NCI-H69 (cell line): ENCODE measurements around the gene AVEN.

ENCODE experiments used
- DNase-seq: peaks from one replicate; lab custom pipeline; 2025; lab: John Stamatoyannopoulos, UW

Gene AVEN

DNA sequence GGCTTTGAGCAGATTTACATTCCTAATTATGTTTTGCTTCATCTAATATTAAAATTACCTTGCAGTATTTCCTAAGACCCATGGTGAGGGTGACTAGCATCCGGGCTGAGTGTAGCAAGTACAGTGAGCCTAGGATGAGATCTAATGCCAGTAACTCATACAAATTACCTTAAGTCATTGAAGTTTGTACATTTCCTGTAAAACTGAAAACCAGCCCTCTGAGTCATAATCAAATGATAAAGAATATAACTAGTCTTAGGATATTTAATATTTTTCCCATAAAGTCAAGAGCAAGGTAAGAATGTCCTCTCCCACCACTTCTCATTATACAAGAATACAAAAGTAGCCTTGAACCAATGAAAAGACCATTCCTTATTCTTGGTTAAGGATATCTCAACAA, 125.5 kb downstream of the AVEN start:
- DNase-seq, result no peak

DNA sequence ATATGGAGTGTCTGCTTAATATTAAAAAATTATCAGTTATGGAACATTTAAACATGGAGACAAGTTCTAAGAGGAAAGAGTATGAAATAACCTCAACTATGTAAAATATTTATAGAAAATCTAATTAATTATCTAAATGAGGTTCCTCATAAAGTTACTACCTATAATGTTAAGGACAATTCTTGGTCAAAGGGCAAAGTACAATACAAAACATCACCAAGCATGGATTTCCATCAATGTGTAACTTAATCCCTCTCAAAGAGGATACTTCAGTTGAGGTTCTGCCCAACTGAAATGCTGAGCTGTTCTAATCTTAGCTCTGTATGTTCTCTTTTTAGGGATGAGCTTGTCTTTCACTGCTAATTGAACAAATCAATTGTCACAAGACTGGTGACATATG, 126.7 kb downstream of the AVEN start:
- DNase-seq, result no peak

DNA sequence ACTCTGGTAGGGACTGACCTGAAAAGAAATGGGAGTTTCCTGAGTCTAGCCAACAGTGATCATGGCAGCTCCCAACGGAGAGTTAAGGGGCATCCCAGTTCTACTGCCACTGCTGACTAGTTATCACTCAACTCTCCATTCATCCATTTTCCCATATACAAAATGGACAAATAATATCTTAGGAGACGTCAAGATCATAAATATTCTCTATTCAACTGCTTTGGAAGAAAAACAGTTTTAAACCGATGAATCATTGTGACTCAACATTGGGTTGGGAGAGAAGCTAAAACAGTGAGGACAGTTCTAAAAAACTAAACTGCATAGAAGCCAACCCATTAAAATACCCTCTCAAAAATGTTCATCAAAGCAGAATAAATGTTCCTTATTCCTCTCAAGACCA, 128.3 kb downstream of the AVEN start:
- DNase-seq, result no peak

DNA sequence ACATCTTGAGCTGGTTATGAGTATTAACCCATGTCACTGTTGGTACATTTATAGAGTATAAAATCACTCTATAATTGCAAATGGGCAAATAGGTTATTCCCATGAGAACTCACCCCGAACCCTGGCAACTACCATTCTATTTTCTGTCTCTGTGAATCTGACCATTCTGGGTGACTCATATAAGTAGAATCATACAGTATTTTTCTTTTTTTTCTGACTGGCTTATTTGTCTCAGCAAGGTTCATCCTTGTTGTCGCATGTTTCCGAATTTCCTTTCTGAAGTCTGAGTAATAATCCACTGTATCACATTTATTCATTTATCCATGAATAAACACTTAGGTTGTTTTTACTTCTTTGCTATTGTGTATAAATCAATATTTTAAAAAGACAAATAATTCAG, 130.6 kb downstream of the AVEN start:
- no peak for DNase-seq

DNA sequence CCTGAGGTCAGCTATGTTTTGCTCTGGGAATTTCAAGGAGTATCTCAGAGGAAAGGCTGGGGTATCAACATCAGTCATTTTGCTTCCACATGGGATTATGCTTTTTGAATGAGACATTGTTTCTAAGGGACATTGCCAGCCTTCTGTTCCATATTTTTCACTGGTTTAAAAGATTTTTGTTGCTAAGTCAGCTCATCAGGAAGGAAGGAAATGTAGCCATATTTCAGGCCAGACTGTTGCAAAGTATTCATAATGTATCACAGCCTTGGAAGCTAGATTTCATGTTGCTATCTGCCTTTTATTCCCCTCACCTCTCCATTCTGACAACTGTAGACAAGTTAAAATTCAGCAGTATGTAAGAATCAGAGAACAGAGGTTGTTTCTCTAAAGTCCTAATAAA, 131.7 kb downstream of the AVEN start:
- DNase-seq, result no peak

DNA sequence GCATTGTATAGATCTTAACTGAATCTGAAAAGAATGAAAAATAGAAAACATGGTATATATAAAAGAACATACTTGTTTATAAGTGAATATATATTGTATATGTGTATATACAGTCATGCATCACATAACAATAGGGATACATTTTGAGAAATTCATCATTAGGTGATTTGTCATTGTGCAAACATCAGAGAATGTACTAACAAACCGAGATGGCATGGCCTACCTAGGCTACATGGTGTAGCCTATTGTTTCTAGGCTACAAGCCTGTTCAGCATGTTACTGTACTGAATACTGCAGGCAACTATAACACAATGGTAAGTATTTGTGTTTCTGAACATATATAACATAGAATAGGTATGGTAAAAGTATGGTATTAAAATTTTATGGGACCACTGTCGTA, 135.3 kb downstream of the AVEN start:
- DNase-seq, result no peak

DNA sequence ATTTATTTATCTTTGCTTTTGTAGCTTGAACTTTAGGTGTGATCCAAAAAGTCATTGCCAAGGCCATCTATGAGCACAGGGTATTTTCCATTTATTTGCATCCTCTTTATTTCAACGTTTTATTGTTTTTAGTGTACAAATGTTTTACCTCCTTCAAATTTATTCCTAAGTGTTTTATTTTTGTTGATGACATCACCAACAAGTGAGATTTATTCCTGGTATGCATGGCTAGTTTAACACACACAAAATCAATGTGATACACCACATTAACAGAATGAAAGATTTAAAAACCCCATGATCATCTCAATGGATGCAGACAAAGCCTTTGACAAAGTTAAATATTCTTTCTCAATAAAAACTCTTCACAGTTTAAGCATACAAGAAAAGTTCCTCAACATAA, 137.0 kb downstream of the AVEN start:
- DNase-seq, result no peak

DNA sequence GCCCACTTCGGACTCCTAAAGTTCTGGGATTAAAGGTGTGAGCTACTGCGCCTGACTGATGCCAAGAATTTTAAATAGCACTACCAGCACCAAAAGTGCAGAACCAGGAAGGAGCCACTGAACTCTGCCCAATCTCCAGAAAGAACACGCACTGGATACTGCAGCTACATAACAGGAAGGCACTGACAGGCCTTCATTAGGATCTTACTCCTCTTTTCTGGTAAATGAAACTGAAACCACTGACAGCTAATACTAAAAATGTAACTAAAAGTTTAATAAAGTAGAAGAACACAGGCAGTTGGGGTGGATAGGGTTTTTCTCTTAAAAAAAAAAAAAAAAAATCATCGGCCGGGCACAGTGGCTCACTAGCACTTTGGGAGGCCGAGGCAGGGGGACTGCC, 144.8 kb downstream of the AVEN start:
- no peak for DNase-seq

DNA sequence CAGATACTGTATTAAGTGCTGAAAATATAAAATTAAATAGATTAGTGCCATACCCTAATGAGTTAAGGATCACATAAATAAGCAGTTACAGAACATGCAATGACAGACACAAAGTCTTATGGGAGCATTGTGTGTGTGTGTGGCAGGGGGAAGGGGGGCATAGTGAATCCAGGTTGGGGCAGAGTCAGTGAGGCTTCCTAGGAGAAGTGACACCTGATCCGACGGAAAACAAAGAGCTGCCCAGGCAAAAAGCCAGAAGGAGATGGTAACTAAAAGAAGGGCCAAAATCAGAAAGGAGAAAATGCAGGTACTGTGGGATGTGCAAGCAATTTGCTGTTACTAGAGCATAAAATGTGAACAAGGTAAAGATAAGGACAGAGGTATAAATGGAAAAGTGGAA, 150.8 kb downstream of the AVEN start:
- DNase-seq, result peak; percentile 69

DNA sequence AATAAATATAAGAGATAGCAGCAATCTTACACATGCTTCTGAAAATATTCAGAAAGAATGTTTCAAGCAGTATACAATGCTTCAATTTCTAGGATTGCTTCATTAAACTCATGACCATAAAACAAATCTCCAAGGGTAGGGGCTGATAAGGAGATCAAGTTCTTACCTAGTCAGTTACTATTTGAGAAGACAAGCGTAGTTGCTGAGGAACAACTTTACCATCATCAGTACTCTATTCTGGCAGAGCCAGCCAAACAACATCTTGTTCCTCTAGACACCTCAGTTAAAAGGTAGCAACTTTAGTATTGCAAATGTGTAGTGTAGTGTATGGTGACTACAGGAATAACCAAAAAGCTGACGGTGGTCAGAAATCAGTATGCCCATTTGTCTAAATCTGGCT, 156.1 kb downstream of the AVEN start:
- DNase-seq, result no peak

DNA sequence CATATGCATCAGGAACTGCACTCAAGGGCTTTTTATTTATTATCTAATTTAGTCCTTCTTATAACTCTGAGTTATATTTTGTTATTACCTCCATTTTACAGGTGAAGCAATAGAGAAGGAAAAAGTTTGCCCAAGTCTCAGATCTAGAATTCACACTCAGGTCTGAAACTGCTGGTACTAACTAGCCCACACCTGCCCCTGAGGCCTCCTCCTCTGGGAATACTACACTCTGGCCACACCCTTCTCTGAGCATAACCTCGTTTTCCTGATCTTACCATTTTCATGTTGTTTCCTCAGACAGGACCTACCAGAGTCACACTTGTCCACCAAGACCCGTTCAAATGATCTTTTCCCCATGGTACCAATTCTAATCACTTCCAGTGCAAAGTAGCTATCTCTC, 164.8 kb downstream of the AVEN start:
- no peak for DNase-seq

DNA sequence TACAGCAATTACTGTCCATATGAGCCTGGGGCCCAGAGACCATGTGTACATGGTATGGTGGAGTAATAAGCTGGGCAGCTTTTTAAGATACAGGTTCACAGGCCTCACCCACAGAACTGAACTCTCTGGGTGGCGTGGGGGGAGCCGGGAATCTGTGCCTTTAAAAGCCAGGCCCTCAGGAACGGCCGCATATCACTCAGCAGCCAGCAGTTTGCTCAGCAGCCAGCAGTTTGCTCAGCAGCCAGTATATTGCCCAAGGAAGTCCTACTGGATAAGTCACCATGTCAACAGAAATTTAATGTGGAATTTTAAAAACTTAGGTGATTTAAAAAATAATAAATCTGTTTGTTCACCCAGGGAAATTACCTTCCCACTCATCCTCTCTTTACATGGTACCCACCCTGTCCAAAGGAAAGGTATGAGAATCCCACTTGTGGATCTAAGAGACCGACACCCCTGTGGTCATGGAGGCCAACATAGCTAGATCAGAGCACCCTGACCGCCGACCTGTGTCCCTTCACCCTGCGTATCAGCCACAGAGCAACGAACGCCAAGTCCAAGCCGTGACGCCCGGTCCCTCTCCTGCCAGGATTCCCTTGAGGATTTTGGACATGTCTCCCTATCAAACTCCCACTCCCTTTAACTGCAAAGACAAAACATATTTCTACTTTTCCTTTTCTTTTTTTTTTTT, 166.4 kb downstream of the AVEN start:
- DNase-seq, result no peak

DNA sequence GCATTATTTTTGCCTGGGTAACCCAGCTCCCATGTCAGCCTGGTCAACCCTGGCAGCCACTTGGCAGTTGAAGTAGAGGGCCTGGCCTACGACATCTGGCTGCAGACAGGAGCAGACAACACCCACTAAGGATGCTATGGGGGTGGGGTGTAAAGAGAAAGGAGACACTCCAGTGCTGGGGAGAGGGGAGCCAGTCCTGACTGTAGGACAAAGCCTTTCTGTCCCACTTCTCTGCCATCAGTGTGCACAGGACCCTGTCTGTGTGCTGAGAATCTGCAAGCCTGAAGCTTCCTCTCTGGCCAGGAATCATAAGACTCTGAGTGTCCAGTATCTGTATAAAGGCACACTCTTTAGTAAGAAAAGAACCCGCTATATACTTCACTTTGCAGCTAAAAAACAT, 167.0 kb downstream of the AVEN start:
- no peak for DNase-seq

DNA sequence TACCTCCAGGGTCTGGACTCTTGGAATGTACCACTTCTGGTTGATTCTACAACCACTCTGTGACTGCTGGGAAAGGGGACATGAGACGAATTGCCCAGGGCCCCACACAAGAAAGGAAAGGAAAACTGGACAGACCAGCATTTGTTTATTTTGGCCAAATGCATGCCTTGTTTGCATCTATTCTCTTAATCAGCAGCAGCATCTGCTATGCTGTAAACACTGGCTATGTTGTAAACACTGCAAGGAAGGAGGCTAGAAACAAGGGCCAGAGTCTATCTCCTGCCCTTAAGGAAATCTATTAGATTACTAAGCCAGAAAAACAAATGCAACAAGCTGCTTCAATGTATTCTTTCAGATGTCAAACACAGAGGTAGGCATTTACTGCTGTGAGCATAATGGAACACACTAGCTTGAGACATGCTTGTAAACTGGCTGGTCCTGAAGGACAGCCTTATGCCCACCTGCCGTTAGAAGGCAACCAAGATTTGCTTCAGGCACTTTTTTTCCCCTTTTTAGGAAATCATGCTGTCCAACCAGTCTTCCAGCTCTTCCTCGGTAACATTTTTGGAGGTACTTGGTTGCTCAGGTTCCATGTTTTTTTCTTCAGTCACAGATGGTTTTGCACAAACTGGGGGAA, 172.8 kb downstream of the AVEN start:
- DNase-seq, result no peak

DNA sequence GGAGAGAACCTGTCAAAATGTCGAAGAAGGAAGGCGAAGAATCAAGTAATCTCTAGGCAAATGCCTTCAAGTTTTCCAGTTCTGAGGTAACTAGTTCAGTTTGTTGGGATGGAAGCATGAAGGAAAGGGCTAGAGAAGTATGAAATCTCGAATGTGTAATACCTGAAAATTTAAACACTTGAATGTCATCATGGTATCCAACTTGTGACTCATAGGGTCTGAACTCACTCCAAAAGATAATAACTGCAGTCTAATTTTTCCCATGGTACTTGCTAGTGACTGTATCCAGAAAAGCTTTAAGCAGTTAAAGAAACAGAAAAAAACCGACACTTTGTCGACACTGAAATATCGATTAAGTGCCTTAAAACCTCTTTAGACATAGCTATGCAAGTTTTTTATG, 173.6 kb downstream of the AVEN start:
- no peak for DNase-seq

DNA sequence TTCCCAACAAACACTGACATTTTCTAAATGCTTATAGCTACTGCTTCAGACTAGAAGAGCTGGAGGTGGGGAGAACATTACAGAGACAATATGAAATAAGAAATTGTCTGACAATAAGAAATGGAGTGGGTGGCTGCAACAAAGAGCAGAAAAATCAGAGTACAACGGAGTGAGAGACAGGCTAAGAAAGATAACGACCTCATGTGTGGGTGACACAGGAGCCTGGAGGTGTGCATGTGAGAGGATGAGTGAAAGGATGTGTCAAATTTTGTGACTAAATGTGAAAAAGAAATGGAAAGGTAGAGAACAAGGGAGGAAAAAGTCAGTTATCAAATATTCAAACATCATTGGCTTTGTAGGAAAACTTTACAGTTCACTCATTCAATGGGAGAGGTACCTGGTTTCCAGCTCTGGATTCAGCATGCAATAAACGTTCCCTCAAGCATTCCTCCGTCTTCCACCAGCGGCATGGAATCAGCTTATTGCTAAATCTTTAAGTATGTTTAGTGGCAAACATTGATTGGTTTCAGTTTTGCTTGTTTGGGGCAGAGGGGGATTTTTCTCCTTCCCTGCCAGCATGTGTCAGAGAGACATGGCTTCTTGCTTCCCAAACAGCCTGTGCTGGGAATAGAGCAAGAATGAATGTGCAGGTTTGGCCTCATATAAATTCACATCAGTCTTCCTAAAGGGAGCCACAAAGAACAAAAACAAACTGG, 174.5 kb downstream of the AVEN start:
- DNase-seq, result no peak

DNA sequence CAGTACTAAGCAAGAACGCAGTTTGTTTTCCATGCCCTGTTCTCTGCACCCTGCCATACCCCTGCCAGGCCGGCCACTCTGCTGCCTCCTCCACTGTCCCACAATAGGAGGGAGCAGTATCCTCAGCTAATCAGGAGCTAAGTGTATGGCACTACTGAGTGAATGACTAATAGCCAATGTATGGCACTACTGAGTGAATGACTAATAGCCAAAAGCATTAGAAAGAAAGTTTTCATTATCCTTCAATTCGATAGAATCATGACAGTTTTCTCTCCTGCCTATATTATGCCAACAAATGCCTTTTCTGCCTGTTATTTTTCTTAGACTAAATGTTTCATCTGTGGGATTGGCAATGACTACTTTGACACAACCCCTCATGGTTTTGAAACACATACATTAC, 178.2 kb downstream of the AVEN start:
- no peak for DNase-seq

DNA sequence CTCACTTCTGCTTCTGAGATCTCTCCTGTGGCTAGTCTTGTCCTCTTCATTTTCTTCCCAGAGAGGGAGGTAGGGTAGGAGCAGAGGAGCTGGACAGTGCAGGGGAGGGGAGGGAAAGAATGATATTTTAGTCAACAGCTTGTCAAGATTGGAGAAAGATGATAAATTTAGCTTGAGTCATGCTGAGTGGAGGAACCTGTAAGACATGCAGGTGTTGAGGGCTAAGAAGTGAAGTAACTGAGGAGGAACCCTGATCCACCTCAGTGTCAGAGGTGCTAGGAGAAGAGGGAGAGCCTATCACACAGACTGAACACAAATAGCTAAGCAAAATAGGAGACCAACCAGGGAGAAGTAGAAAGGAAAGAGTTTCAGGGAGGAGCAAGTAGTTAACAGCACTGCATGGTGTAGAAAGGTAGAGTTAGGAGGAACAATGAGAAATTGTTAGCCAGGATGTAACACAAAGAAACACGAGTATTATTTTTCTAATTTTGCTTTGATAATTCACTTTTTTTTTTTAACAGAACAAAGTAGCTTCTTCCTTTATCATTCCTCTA, 178.9 kb downstream of the AVEN start:
- DNase-seq, result no peak

DNA sequence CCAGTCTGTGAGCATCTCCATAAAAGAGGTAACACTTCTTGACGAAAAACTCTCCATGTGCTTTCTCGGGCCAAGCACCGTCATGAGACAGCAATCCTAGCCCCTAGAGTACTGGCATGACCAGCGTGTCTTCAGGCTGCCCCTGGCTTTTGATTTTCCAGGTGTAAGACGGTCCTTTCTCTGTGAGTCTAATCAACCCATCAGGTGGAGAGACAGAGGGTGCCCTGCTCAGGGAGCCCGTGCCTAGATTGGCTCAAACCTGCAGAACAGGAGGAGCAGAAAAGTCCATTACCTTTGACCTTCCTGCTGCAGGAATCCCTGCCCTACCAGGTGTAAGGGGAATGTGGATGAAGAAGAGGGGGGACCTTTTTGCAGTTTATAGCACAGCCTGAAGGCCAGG, 180.2 kb downstream of the AVEN start:
- DNase-seq, result no peak

DNA sequence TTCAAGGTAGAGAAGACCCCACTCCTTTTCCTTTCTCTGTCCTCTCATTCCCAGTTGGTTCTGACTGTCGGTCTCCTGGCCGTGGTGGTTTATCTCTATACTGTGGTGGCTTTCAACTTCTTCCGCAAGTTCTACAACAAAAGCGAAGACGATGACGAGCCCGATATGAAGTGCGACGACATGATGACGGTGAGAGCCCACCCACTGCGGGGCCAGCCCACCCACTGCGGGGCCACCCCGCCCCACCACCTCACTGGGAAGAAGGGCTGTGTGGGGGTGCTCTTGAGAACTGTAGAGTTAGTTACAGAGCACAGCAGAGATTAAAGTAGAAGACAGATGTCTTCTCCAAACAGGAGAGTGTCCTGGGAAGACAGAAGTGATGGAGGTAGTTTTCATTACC, 181.3 kb downstream of the AVEN start:
- DNase-seq, result no peak

DNA sequence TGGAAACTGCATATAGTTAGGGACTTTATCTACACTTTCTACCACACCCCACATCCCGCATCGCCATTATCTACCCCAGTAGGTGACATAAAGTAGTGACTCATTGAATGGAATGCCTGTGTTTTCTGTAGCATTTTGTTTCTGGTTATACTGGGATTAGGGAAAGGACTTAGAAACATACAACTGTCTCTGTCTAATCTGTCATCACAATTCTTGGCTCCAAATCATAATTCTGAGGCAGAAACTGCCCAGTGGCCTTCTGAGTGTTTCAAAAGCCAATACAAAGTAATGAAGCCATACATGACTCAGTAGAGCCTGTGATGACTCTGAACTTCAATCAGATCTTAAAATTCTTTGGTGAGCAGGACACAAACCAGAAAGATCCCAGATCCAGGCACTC, 186.4 kb downstream of the AVEN start:
- no peak for DNase-seq

DNA sequence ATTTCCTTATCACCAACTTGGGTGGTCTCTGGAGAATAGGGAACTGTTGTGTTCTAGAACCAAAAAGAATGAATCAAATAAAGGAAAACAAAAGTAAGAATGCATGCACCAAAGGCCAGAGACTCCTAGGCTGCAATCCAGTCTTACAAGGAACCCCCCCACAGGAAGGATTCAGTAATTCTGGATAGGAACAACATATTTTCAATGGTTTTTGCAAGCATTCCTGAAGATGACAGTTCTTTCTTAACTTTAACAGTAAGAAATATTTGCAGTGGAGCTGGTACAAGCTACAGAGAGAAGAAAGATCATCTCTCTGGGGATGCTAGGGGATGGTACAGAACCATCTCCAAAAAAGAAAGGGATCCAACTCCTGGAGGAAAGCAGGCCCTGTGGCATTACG, 186.9 kb downstream of the AVEN start:
- DNase-seq, result no peak

DNA sequence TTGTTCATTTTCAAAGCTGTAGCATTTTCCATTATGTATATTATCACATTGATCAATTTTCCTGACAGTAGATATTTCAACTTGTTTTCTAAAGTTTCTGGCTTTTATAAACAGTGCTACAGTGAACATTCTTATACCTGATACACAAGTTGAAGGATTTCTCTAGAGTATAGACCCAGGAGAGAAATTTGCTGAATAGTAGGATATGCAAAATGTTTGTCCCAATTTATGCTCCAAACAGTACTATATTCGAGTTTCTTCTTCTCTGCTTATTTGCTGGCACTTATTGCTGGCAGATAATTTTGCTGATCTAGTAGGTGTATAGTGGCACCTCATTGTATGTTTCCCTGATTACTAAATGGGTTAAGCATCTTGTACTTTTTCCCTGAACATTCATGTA, 187.9 kb downstream of the AVEN start:
- no peak for DNase-seq
